NCI-H460 (cell line): Measurements from ENCODE around the gene SLF2. TPM values are rescaled to one million over a fixed set of nuclear protein-coding genes. Genes with fewer than 3 reads are reported as not detected.
"Not testable (repeated sequence)": the region's sequence is repeated elsewhere in the genome, so short reads cannot be mapped to it uniquely, and the experiment has no call there.

Experiments
- DNase-seq: peaks from one replicate; pipeline ENCODE4 v3.0.0-alpha.2; 2016; ENCODE audit warnings: low read depth; ENCODE audit errors: extremely low read depth
- total RNA-seq: library from RNA; depleted of rRNA; stranded (reverse); fragments of >200 nt; shearing (Covaris generic); gene quantifications from 2 replicates; pipeline ENCODE4 v1.2.3, GENCODE V29; 2014

SLF2 gene
- total RNA-seq, 1 experiment from 2014 or later, result 26.1 TPM

DNA sequence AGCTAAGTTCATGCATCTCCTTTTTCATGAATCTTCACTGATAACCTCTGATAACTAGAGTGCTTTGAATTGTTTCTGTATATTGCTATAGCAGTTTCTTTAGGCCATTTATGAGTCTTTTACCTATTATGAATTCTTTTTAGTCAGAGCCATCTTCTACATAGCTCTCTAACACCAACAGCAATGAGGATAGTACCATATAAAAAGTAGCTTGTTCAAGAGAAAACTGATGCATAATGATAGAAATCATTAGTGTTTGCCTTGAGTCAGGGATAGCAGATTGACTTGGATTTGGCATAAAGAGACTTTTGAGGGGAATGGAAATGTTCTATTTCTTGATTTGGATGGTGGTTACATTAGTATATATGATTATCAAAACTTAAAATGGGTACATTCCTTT, 30.7 kb downstream of the SLF2 start:
- DNase-seq, result no peak

DNA sequence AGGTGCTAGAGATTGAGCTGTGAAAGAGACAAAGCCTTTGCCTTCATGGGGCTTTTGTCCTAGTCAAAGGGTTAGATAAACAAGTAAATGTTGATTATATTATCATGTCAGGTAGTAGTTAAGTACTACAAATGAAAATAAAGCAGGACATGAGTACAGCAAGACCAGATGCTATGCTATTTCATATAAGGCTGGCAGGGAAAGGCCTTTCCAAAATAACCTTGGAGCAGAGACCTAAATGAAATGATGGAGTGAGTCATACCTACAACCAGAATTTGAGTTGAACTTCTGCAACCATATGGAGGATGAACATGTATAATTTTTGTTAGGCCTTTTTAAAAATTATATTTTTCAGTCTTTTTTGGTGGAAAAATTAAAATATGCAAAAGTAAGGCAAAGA, 33.0 kb downstream of the SLF2 start:
- DNase-seq, result no peak

GRCh38 chr10:100948916-100949315, 36.2 kb downstream of the SLF2 start:
- no peak for DNase-seq

- DNase-seq, result no peak
Observed at GRCh38 chr10:100960251-100960650, 47.5 kb downstream of the SLF2 start.

DNA sequence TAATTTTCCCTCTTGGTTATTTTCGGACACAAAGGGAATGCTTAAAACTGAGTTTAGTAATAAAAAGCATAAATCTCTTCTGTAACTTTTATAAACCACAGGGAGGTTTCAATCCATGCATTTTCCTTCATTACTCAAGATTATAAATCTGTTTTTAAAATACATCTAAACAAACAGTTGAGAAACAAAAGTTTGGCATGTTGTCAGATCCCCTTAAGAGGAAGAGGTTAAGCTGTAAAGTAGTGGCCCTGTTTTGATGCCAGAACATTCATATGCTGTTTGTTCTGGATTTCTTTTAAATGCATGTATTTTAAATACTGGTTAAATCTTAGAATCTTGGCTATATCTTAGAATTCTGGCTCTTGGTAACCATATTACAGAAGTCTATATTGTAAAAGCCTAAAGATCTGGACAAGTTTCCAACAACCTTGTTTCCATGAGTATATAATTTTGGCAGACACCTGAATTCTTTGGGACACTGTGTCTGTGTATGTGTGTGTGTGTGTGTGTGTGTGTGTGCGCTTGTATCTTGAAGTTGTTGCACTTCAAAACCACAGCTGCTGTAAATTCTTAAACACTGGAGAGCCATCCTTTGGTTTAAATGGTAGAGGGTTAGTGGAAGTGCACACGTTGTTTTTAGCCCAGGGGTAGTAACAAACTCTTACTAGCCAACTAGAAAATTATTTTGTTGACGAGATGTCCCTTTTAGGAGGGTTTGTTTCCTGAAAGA, 49.8 kb downstream of the SLF2 start:
- DNase-seq, result no peak

DNA sequence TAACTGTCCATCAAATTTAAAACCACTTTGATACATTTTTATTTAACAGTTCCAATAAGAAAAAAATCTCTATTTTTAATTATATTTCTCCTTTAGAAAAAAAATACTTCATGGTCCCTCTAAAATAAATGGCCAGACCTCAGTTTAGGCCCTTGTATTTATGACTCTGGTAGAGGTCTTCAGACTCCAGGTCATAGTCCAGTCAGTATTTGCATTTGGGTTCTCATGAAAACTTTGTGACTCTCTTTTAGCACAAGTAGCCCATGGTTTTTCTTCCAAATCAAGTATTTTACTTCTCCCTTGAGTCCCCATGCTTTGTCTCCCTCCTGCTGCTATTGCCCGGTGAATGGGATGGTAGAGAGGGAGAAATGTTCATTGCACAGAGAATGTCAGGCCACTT, 51.1 kb downstream of the SLF2 start:
- DNase-seq, result no peak

GRCh38 chr10:100965820-100966219, 53.1 kb downstream of the SLF2 start:
- no peak for DNase-seq

GRCh38 chr10:100966887-100967286, 54.1 kb downstream of the SLF2 start:
- DNase-seq, result no peak

DNA sequence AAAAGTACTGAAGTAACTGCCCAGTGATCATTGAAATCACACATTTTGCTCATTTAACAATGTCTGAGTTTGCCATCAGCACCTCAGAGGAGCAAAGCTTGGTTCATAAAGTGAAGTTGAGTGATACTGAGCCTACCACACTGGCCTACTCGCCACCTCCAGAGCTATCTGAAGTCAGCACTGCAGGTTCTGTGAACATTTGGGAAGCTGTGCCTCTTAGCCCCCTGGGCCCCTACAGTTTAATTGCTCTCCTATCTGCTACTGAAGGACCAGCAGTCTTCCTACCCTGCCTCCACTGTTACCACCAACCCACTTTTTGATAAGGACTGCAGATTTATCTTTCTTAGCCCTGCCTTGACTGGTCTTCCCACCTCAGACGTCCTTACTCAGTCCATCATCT, 54.6 kb downstream of the SLF2 start:
- DNase-seq, result no peak

- DNase-seq, result no peak
Observed at GRCh38 chr10:100968062-100968736, 55.4 kb downstream of the SLF2 start.

GRCh38 chr10:100968863-100969186, 56.1 kb downstream of the SLF2 start:
- DNase-seq, result no peak

GRCh38 chr10:100969187-100970075, 56.7 kb downstream of the SLF2 start, which contains the start of gene SEMA4G:
TSS of gene SEMA4G (plus strand) at chr10:100969504. CDS start at chr10:100972913, 3,409 bp downstream.
- DNase-seq, result peak; percentile 15

DNA sequence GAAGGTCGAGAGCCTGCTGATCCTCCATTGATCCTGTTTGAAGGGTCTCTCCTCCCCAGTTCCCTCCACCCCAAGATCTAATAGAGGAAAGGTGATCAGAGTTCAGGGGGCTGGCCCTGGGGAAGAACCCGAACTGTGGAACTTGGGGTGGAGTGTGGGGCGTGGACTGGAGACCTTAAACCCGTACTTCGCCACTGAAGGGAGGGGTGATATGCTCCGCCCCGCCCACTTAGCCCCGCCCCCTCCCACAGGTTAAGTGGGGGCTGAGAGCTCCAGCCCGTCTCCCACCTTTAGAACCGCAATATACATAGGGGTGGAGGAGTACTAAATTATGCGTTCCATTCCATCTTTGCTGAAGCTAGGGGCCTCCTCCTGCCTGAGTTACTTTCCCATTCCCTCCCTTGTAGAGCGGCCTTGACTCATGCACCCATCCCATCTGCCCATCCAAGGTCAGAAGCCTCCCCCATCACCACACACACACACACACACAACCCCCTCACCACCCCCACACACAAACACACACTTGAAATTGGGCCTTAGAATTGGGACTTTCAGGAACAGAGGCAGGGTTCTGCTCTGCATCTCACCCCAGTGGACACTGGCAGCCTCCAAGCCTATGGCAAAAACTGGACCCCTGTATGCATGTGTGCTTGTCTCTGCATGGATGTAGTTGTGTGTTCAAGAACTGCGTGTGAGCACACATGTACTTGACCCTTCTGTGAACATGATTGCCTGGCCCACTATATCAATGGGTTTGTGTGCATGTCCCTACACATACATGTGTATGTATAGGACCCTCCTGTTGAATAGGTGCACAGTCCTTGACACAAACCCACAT, 57.5 kb downstream of the SLF2 start:
- DNase-seq, result no peak

GRCh38 chr10:100970914-100971811, 58.4 kb downstream of the SLF2 start:
- no peak for DNase-seq

DNA sequence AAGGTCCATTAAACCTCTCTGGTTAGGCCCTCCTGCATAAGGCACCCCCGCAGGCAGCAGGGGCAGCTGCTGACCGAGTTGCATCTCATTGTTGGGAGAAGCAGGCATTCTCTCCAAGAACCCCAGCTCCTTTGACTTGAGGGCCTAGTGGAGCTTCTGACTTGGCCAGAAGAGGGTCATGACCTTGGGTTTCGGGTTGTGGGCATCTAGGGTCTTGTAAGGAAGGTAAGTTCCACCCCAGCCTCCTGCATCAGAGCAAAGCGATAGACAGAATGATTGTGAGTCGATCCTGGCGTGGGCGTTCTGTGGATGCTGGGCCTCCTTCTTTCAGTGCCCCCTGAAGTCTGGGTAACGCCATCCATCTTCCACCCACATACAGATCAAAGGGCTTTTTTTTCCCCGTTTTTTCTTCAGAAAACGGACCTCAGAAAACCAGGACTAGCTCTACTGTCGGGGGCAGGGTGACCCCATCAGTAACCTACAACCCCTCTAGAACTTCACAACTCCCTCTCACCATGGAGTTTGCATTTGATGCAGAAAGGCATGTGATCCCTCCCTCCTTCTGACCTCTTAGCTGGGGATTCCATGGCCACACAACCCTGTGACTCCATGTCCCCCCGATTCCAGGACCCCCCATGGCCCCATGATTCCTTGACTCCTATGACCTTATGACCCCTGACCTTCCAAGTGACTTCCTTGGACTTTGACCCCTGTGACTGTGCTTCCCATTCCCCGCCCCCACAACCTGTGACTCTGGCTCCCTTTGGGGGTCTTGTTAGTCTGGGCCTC, 59.5 kb downstream of the SLF2 start:
- DNase-seq, result no peak

DNA sequence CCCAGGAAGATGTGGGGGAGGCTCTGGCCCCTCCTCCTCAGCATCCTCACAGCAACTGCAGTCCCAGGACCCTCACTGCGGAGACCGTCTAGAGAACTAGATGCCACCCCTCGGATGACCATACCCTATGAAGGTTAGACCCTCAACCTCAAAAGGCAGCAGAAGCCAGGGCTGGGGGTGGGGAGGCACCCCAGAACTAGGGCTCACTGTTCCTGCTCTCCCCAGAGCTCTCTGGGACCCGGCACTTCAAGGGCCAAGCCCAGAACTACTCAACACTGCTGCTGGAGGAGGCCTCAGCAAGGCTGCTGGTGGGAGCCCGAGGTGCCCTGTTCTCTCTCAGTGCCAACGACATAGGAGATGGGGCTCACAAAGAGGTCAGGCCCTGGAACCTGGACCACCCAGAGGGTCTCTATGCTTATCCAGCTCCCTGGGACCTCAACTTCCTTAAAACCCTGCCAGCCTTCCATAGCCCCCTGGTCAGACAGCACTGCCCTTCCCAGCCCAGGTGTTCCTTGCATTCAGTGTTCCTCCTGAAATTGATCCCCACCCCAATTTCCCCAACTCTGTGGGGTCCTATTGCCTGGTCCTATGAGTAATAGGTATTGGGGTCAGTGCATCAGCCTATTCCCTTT, 60.3 kb downstream of the SLF2 start:
- no peak for DNase-seq

GRCh38 chr10:100975397-100975796, 62.6 kb downstream of the SLF2 start:
- not testable (repeated sequence) for DNase-seq

- DNase-seq, result no peak
Observed at GRCh38 chr10:100976906-100977305, 64.1 kb downstream of the SLF2 start.
